ENCODE measurements around the gene DYNC2I2. TPM values are rescaled to one million over a fixed set of nuclear protein-coding genes. Genes with fewer than 3 reads are reported as not detected.

The DYNC2I2 gene
- polyA plus RNA-seq, 4 donors: 37.6 to 122 (median 92.3) TPM

DNA sequence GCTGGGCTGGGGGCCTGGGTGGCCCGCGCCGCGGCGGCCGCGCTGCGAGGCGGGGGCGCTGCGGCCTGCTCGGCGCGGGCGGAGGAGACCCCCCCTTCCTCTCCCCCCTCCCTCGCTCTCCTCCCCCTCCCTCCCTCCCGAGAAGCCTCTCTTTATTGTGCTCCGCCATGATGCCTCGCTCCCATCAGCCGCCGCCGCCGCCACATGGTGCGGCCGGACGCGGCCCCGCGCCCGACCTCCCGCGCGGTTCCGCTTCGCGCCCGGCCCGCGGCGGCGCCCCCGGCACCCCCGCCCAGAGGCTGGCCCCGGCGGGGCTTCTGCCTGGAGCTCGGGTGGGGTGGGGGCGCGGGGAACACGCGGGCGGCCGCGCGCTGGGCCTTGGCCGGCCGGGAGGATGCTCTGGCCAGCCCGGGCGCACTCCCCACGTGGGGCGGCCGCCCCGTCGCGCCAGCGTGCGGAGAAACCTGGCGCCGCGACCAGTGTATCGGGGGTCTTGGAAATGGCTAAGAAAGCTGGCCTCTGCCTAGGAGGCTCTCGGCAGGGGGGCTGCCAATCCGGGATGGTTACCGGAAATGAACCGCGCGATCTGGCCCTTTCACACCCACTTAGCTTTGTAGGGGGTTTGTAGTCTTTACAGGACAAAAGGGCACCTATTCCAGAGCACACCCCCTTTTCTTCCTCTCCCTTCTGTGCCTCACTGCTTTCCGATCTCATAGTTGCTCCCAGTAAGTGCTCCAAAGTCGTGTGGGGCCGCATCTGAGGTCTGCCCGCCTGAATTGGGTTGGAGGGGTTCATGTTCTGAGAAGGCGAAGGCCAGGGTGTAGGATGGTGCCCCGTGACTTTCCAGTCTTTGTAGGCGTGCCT is 33.4 kb upstream of the DYNC2I2 start:
- DNase-seq: peak; percentile 38 to 63
- no peak for FAIRE-seq
- 0 to 1% (median 1%) methylated on average over 31 to 83 of the region's 83 CpGs for WGBS, 3 donors
- Histone ChIP-seq H3K4me3 (ENCODE audit: low read depth in 1 of 3, low read length in 3 of 3) (peak overlapping the region; percentile 89 to 90 (median 89)), H3K9me3 (ENCODE audit: control insufficient read depth in 2 of 2, insufficient read depth in 1 of 2, low read depth in 1 of 2, low read length in 1 of 2) (no peaks in the 10 kb centered on the region), H3K4me1 (ENCODE audit: control insufficient read depth in 3 of 3, insufficient read depth in 2 of 3, low read depth in 1 of 3, low read length in 2 of 3) (peaks cover 5 to 37% (median 10%) of the 10 kb centered on the region in 3 donors), H3K36me3 (ENCODE audit: control insufficient read depth in 3 of 3, insufficient read depth in 2 of 3, low read depth in 1 of 3, low read length in 3 of 3) (peaks cover 6 to 14% (median 12%) of the 10 kb centered on the region in 3 donors), H3K27ac (ENCODE audit: low read depth in 1 of 3, low read length in 2 of 3) (peak overlapping the region in 2 of 3 donors; percentile 3 to 83), H3K27me3 (ENCODE audit: control insufficient read depth in 3 of 3, insufficient read depth in 3 of 3, low read length in 3 of 3) (no peaks in the 10 kb centered on the region)

DNA sequence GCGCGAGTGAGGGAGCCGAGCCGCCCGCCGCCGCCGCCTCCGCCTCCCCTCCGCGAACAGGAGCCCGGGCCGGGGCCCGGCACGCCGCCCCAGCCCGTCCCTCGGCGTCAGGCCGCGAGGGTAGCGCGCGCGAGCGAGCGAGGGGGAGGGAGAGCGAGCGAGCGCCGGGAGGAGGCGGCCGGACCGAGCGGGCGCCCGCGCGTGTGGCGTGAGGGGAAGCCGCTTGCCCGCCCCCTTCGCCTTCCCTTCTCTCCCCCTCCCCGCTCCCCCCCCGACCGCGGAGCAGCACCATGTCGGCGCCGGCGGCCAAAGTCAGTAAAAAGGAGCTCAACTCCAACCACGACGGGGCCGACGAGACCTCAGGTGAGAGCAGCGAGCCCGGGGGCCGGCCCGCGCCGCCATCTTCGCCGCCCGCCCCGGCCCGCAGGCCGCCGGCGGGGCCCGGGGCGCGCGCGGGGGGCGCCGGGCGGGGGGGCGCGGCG is 32.7 kb upstream of the DYNC2I2 start:
- DNase-seq (no peak), FAIRE-seq (no peak)
- Histone ChIP-seq H3K27me3 (ENCODE audit: control insufficient read depth in 3 of 3, insufficient read depth in 3 of 3, low read length in 3 of 3) (no peaks in the 10 kb centered on the region), H3K27ac (ENCODE audit: low read depth in 1 of 3, low read length in 2 of 3) (peak overlapping the region; percentile 78 to 98 (median 90)), H3K36me3 (ENCODE audit: control insufficient read depth in 3 of 3, insufficient read depth in 2 of 3, low read depth in 1 of 3, low read length in 3 of 3) (peaks cover 6 to 13% (median 10%) of the 10 kb centered on the region in 3 donors), H3K4me3 (ENCODE audit: low read depth in 1 of 3, low read length in 3 of 3) (peak overlapping the region; percentile 53 to 90 (median 89)), H3K4me1 (ENCODE audit: control insufficient read depth in 3 of 3, insufficient read depth in 2 of 3, low read depth in 1 of 3, low read length in 2 of 3) (peaks cover 9 to 44% (median 10%) of the 10 kb centered on the region in 3 donors), H3K9me3 (ENCODE audit: control insufficient read depth in 2 of 2, insufficient read depth in 1 of 2, low read depth in 1 of 2, low read length in 1 of 2) (no peaks in the 10 kb centered on the region)
- 0 to 1% (median 1%) methylated on average over 14 to 79 of the region's 80 CpGs for WGBS, 3 donors

DNA sequence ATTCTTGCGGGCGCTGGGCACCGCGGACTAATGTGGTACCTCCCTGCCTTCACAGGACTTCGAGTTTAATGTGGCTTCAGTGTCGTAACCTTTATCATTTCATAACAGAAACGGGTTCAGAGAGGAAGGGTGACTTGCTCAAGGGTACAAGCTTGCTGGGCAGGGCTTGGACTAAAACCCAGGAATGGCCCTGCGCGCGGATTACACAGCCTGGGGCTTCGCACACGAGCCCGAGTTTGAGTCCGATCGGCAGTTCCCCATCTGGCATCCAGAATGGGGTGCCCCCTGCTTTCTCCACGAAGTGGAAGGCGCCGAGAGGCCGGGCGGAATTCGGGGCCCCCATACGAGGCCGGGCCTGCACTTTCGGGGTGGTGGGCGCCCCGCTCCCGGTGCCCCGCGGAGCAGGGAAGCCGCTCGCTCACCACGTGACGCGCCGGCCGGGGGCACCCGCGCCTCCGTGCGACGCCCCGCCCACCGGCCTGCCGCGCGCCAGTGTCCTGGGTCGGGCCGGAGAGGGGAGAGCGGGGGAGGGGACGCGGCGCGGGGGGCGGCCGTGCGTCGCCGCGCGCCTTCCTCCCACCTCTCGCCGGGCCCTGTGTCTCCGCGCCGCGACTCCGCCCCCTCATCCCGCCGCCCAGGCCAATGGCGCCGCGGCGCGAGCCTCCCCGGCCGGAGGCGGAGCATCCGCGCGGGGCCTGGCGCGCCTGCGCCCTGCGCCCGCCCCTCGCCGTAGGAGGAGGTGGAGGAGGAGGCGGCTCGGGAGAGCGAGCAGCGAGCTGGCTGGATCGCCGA is 32.0 kb upstream of the DYNC2I2 start, which contains the start of gene SET:
Gene SET (plus strand): TSS at position 722 of the 792 bp plus-strand sequence. CDS start 361 bp downstream, outside the sequence.
- H3K4me1 ChIP-seq (ENCODE audit: control insufficient read depth in 3 of 3, insufficient read depth in 2 of 3, low read depth in 1 of 3, low read length in 2 of 3): peaks cover 9 to 44% (median 10%) of the 10 kb centered on the region in 3 donors
- 2 to 4% (median 2%) methylated on average over 38 to 93 of the region's 93 CpGs for WGBS, 3 donors
- peaks cover 6 to 10% (median 9%) of the 10 kb centered on the region in 3 donors for H3K36me3 ChIP-seq (ENCODE audit: control insufficient read depth in 3 of 3, insufficient read depth in 2 of 3, low read depth in 1 of 3, low read length in 3 of 3)
- no peaks in the 10 kb centered on the region for H3K27me3 ChIP-seq (ENCODE audit: control insufficient read depth in 3 of 3, insufficient read depth in 3 of 3, low read length in 3 of 3)
- FAIRE-seq: no peak
- peak within 1 kb of the TSS; percentile 89 to 90 (median 89) for H3K4me3 ChIP-seq (ENCODE audit: low read depth in 1 of 3, low read length in 3 of 3)
- H3K9me3 ChIP-seq (ENCODE audit: control insufficient read depth in 2 of 2, insufficient read depth in 1 of 2, low read depth in 1 of 2, low read length in 1 of 2): no peaks in the 10 kb centered on the region
- peak within 1 kb of the TSS; percentile 95 to 98 (median 98) for H3K27ac ChIP-seq (ENCODE audit: low read depth in 1 of 3, low read length in 2 of 3)
- peak; percentile 92 to 98 for DNase-seq

DNA sequence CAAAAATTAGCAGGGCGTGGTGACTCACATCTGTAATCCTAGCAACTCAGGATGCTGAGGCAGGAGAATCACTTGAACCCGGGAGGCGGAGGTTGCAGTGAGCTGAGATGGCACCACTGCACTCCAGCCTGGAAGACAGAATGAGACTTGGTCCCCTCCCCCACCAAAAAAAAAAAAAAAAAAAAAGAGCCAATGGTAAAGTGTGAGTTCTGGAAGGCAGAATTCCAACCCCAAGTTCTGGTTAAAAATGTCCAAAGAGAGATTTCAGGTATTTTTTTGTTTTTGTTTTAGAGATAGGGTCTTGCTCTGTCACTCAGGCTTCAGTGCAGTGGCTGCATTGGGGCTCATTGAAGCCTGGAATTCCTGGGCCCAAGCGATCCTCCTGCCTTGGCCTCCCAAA is 30.8 kb upstream of the DYNC2I2 start:
- Histone ChIP-seq H3K4me3 (ENCODE audit: low read depth in 1 of 3, low read length in 3 of 3) (no peak overlapping the region), H3K4me1 (ENCODE audit: control insufficient read depth in 3 of 3, insufficient read depth in 2 of 3, low read depth in 1 of 3, low read length in 2 of 3) (peaks cover 9 to 48% (median 14%) of the 10 kb centered on the region in 3 donors), H3K36me3 (ENCODE audit: control insufficient read depth in 3 of 3, insufficient read depth in 2 of 3, low read depth in 1 of 3, low read length in 3 of 3) (peaks cover 0 to 9% (median 4%) of the 10 kb centered on the region in 3 donors), H3K9me3 (ENCODE audit: control insufficient read depth in 2 of 2, insufficient read depth in 1 of 2, low read depth in 1 of 2, low read length in 1 of 2) (no peaks in the 10 kb centered on the region), H3K27me3 (ENCODE audit: control insufficient read depth in 3 of 3, insufficient read depth in 3 of 3, low read length in 3 of 3) (no peaks in the 10 kb centered on the region), H3K27ac (ENCODE audit: low read depth in 1 of 3, low read length in 2 of 3) (peak overlapping the region in 1 of 3 donors; percentile 98)
- DNase-seq (no peak), FAIRE-seq (no peak)
- 94% methylated on average over 4 of the region's 4 CpGs for WGBS, 3 donors

DNA sequence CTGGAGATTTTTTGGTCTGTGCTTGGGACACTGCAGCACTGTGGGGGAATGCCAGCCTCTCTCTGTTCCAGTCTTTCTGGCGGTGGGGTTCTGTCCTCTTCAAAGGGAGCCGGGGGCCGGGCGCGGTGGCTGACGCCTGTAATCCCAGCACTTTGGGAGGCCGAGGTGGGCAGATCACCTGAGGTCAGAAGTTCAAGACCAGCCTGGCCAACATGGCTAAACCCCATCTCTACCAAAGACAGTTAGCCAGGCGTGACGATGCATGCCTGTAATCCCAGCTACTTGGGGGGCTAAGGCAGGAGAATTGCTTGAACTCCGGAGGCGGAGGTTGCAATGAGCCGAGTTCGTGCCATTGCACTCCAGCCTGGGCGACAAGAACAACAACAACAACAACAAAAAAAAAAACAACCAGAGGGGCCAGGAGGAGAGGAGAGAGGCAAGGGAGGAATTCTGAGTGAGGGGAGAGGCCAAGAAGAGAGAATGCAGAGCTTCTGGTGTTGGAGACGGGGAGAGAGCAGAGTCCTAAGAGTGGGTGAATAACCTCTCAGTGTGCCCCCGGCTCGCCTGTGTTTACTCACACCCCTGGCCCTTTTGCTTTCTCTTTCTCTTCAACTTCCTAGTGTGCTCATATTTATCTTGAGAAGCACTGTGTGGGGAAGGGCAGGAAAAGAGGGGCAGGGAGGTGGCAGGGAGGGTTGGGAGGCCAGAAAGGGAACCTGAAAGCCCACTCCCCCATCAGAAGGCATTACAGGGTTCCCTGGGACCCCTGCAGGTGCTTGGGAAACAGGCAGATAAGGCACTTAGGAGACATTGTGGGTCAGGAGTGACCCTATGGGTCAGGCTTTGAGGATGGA is 29.2 kb upstream of the DYNC2I2 start:
- peaks cover 0 to 4% (median 0%) of the 10 kb centered on the region in 3 donors for H3K36me3 ChIP-seq (ENCODE audit: control insufficient read depth in 3 of 3, insufficient read depth in 2 of 3, low read depth in 1 of 3, low read length in 3 of 3)
- peak overlapping the region; percentile 90 to 98 (median 94) for H3K27ac ChIP-seq (ENCODE audit: low read depth in 1 of 3, low read length in 2 of 3)
- H3K27me3 ChIP-seq (ENCODE audit: control insufficient read depth in 3 of 3, insufficient read depth in 3 of 3, low read length in 3 of 3): no peaks in the 10 kb centered on the region
- peak overlapping the region in 2 of 3 donors; percentile 25 to 27 for H3K4me3 ChIP-seq (ENCODE audit: low read depth in 1 of 3, low read length in 3 of 3)
- peak; percentile 87 for DNase-seq
- no peak for FAIRE-seq
- H3K4me1 ChIP-seq (ENCODE audit: control insufficient read depth in 3 of 3, insufficient read depth in 2 of 3, low read depth in 1 of 3, low read length in 2 of 3): peaks cover 9 to 43% (median 12%) of the 10 kb centered on the region in 3 donors
- H3K9me3 ChIP-seq (ENCODE audit: control insufficient read depth in 2 of 2, insufficient read depth in 1 of 2, low read depth in 1 of 2, low read length in 1 of 2): no peaks in the 10 kb centered on the region
- WGBS, 3 donors: 30 to 44% (median 31%) methylated on average over 17 of the region's 17 CpGs

DNA sequence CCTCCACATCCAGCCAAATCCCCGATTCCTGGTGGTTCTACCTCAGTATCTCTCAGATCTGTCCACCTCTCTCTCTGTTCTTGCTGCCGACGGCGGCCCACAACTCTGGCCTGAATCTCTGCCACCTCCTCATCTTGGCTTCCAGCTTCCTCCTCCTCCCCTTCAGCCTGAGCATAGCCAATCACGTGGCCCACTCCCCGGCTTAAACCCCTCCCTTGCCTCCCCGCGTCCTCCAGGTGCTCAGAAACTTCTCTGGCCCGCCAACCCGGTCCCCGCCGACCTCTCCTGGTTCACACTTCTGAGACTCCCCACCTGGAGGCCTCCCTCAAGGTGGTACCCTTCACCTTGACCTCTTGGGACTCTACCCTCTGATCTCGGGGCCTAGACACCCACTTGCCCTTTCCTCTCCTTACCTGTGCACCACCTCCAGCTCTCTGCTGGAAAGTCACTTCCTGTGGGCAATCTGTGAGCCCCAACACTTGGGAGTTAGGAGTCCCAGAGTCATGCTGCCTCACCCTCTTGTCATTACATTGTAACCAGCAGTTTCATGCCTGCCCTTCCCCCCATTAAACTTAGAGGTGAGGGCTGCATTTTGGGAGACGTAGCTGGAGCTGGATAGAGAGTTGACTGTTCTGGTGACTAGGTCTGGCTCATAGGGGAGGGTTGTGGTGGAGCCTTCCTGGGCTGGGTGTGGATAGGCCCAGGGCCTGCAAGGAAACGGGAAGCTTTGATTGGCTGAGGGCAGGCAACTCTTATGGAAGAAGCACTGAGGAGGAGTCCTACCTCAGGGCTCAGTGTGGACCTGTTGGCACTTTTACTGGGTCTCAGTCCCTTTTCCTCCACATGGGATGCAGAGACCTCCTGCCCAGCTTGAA is 27.9 kb upstream of the DYNC2I2 start:
- H3K4me3 ChIP-seq (ENCODE audit: low read depth in 1 of 3, low read length in 3 of 3): peak overlapping the region; percentile 50 to 69 (median 67)
- 1 to 4% (median 4%) methylated on average over 15 of the region's 15 CpGs for WGBS, 3 donors
- peaks cover 9 to 43% (median 12%) of the 10 kb centered on the region in 3 donors for H3K4me1 ChIP-seq (ENCODE audit: control insufficient read depth in 3 of 3, insufficient read depth in 2 of 3, low read depth in 1 of 3, low read length in 2 of 3)
- H3K36me3 ChIP-seq (ENCODE audit: control insufficient read depth in 3 of 3, insufficient read depth in 2 of 3, low read depth in 1 of 3, low read length in 3 of 3): no peaks in the 10 kb centered on the region
- peak overlapping the region; percentile 90 to 98 (median 94) for H3K27ac ChIP-seq (ENCODE audit: low read depth in 1 of 3, low read length in 2 of 3)
- no peaks in the 10 kb centered on the region for H3K9me3 ChIP-seq (ENCODE audit: control insufficient read depth in 2 of 2, insufficient read depth in 1 of 2, low read depth in 1 of 2, low read length in 1 of 2)
- no peaks in the 10 kb centered on the region for H3K27me3 ChIP-seq (ENCODE audit: control insufficient read depth in 3 of 3, insufficient read depth in 3 of 3, low read length in 3 of 3)
- DNase-seq (peak; percentile 92 to 95), FAIRE-seq (no peak)

DNA sequence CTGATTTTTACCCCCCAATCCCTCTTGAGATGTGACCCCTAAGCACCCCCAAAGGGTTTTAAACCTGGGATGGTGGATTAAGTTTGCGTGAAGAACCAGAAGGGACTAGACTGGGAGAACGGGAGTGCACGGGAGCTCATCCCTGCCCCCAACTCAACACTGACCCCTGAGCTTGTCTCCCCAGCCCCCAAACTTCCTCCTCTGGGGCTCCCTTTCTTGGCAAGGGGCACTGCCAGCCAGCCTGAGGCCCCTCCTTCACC is 27.3 kb upstream of the DYNC2I2 start:
- no peaks in the 10 kb centered on the region for H3K27me3 ChIP-seq (ENCODE audit: control insufficient read depth in 3 of 3, insufficient read depth in 3 of 3, low read length in 3 of 3)
- DNase-seq (no peak), FAIRE-seq (no peak)
- 0 to 3% (median 1%) methylated on average over 3 of the region's 3 CpGs for WGBS, 3 donors
- H3K9me3 ChIP-seq (ENCODE audit: control insufficient read depth in 2 of 2, insufficient read depth in 1 of 2, low read depth in 1 of 2, low read length in 1 of 2): no peaks in the 10 kb centered on the region
- H3K4me1 ChIP-seq (ENCODE audit: control insufficient read depth in 3 of 3, insufficient read depth in 2 of 3, low read depth in 1 of 3, low read length in 2 of 3): peaks cover 9 to 43% (median 12%) of the 10 kb centered on the region in 3 donors
- peak overlapping the region; percentile 50 to 69 (median 67) for H3K4me3 ChIP-seq (ENCODE audit: low read depth in 1 of 3, low read length in 3 of 3)
- H3K36me3 ChIP-seq (ENCODE audit: control insufficient read depth in 3 of 3, insufficient read depth in 2 of 3, low read depth in 1 of 3, low read length in 3 of 3): no peaks in the 10 kb centered on the region
- H3K27ac ChIP-seq (ENCODE audit: low read depth in 1 of 3, low read length in 2 of 3): peak overlapping the region; percentile 90 to 98 (median 94)

Data from small intestine (tissue), 7 donors.